ENCODE results near the gene GJA3. TPM values are rescaled to one million over a fixed set of nuclear protein-coding genes. Genes with fewer than 3 reads are reported as not detected.

GJA3 gene
- total and polyA plus RNA-seq, 2 of the 4 experiments (the other 2 are of a cell fraction) = 1.5 to 2.7 TPM

DNA sequence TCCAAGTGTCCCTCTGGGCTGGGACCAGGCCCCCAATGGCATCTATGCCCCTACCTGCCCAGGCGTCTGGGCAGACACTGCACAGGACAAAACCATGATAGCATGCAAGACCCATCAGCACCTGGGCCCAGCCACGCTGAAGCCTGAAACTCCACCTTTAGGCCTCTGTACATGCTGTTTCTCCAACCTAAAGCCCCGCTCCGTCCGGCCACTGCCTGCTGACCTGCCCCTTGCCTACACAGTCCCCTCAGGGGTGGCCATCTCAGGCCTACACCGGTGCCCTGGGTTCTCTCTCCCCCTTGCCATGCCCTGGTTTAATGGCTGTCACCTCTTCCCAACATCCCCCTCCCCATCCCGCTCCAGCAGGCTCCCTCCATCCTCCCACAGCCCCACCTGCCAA lies 15.3 kb downstream of the GJA3 start:
- Histone ChIP-seq H3K14ac (replicated peaks; ENCODE audit: low read depth, low read length) (no peak overlapping the region), H3K18ac (ENCODE audit: low read depth, low read length) (no peak overlapping the region)
- no TSS peak for BruUV-seq (replicated peaks)

More for the DNA sequence above, 15.3 kb downstream of the GJA3 start:
- no peak overlapping the region for H3K23ac ChIP-seq (ENCODE audit: low read depth, low read length)
- no peak overlapping the region for H2BK5ac ChIP-seq (ENCODE audit: low read depth, low read length, poor library complexity, severe bottlenecking)
- dilution Hi-C loops (cut with HindIII; ENCODE audit: low sequenced_read_pairs, unreplicated experiment) = no loop called here
- no peak overlapping the region for H2AK5ac ChIP-seq (ENCODE audit: low read depth, low read length)
- H4K20me1 ChIP-seq (ENCODE audit: insufficient read depth, low read length) = no peaks in the 10 kb centered on the region
- intact Hi-C loops (cut with micrococcal nuclease) = no loop called here
- H3K9me3 ChIP-seq (ENCODE audit: control insufficient read depth, insufficient read depth, low read length) = no peaks in the 10 kb centered on the region
- H3K4me1 ChIP-seq (ENCODE audit: control insufficient read depth, insufficient read depth, low read length) = peaks cover 1% of the 10 kb centered on the region; the same call in 1 of the 2 replicates
- H2BK20ac ChIP-seq (ENCODE audit: low read depth, low read length) = no peak overlapping the region
- ATAC-seq (ENCODE audit: low read depth) (no peak), DNase-seq (no peak)
- peaks cover 1% of the 10 kb centered on the region; the same call in 1 of the 2 replicates for H3K36me3 ChIP-seq (ENCODE audit: control insufficient read depth, insufficient read depth, low read length)
- no peak overlapping the region for H2AFZ ChIP-seq (replicated peaks; ENCODE audit: low read length, poor library complexity)
- no peak overlapping the region for H3K4me2 ChIP-seq (ENCODE audit: low read depth, low read length)
- ChIA-PET POLR2A (ENCODE audit: unreplicated experiment) (no interaction called here), CTCF (no interaction called here)
- WGBS, 2 experiments (ENCODE audit: extremely low coverage in 2 of 2, insufficient read length in 1 of 2) = 70% methylated on average over 5 of the region's 7 CpGs; no CpG with 5 or more reads in 1 of the 2 experiments
- no peak for TF ChIP-seq RFX5 (IDR thresholded peaks at IDR 0.05; ENCODE audit: low read depth, low read length)
- no peak for TF ChIP-seq FOS (IDR thresholded peaks at IDR 0.05; ENCODE audit: low read depth, low read length)
- no peak for TF ChIP-seq CTCF (conservative IDR thresholded peaks at IDR 0.05; ENCODE audit: low read depth, low read length)
- no peak for TF ChIP-seq CHD1 (IDR thresholded peaks at IDR 0.05; ENCODE audit: low read depth, low read length)
- no peak for TF ChIP-seq RCOR1 (IDR thresholded peaks at IDR 0.05; ENCODE audit: insufficient replicate concordance, low read length)
- TF ChIP-seq MAFK (IDR thresholded peaks at IDR 0.05; ENCODE audit: low read depth, low read length) = no peak
- TF ChIP-seq ELK1 (IDR thresholded peaks at IDR 0.05; ENCODE audit: borderline replicate concordance, low read depth, low read length) = no peak
- no peaks in the 10 kb centered on the region for H3K9me1 ChIP-seq (ENCODE audit: insufficient read depth, low read length)
- no peaks in the 10 kb centered on the region for H3K79me1 ChIP-seq (ENCODE audit: low read depth in 1 of 2, low read length in 2 of 2)
- H4K8ac ChIP-seq (ENCODE audit: low read depth in 2 of 2, low read length in 2 of 2) = no peak overlapping the region
- no peak overlapping the region for H3K27ac ChIP-seq (ENCODE audit: insufficient read depth, low read length)
- no peak overlapping the region for H3K4ac ChIP-seq (ENCODE audit: low read depth, low read length)
- no peak overlapping the region for H2BK15ac ChIP-seq (ENCODE audit: low read depth, low read length)
- H3K4me3 ChIP-seq (ENCODE audit: insufficient read depth, low read depth, low read length) = no peak overlapping the region
- H2BK120ac ChIP-seq (ENCODE audit: low read depth, low read length) = no peak overlapping the region
- in situ Hi-C loops (cut with MboI; ENCODE audit: low sequenced_read_pairs) = no loop called here
- H3K27me3 ChIP-seq (ENCODE audit: control insufficient read depth, insufficient read depth, low read length) = peaks cover 19% of the 10 kb centered on the region
- H4K91ac ChIP-seq (ENCODE audit: insufficient read depth, low read depth, low read length) = no peak overlapping the region
- H2AK9ac ChIP-seq (replicated peaks; ENCODE audit: low read depth, low read length, poor library complexity) = peak overlapping the region; percentile 11
- no peak overlapping the region for H3K56ac ChIP-seq (ENCODE audit: extremely low read depth, insufficient read depth, low read length)
- H4K5ac ChIP-seq (ENCODE audit: low read depth, low read length) = no peak overlapping the region
- H3K9ac ChIP-seq (ENCODE audit: low read depth, low read length) = no peak overlapping the region
